GM12865 (cell line): ENCODE results near the gene KRT14.
"Not testable (repeated sequence)": the region's sequence is repeated elsewhere in the genome, so short reads cannot be mapped to it uniquely, and the experiment has no call there.

Source experiments
- DNase-seq: peaks from one replicate; pipeline ENCODE4 v3.0.0; 2010; ENCODE audit warnings: low read depth
- H3K4me3 ChIP-seq: 2 replicates; pipeline ENCODE4 v1.5.1; 2011; ENCODE audit warnings: mild to moderate bottlenecking, low read depth, low read length, control low read depth
- CTCF ChIP-seq: IDR thresholded peaks from 2 replicates; pipeline ENCODE4 v1.5.1; 2011; ENCODE audit warnings: low read length, control low read depth, low read depth, inconsistent platforms; ENCODE audit not compliant: insufficient read depth; ENCODE audit errors: missing control alignments

KRT14 gene

GRCh38 chr17:41544491-41544892 is 42.2 kb downstream of the KRT14 start:
- H3K4me3 ChIP-seq, result no peak overlapping the region
- DNase-seq, result no peak
- TF ChIP-seq CTCF, result no peak

- not testable (repeated sequence) for H3K4me3 ChIP-seq, DNase-seq
Observed at GRCh38 chr17:41542786-41543185, 43.9 kb downstream of the KRT14 start.

- no peak overlapping the region for H3K4me3 ChIP-seq
- TF ChIP-seq CTCF, result no peak
- no peak for DNase-seq
Observed at GRCh38 chr17:41542357-41542756, 44.3 kb downstream of the KRT14 start.

GRCh38 chr17:41540921-41541625 is 45.6 kb downstream of the KRT14 start:
- no peak for DNase-seq
- H3K4me3 ChIP-seq, result no peak overlapping the region
- no peak for TF ChIP-seq CTCF

GRCh38 chr17:41539979-41540701 is 46.6 kb downstream of the KRT14 start:
- TF ChIP-seq CTCF, result no peak
- H3K4me3 ChIP-seq, result no peak overlapping the region
- DNase-seq, result no peak

- no peak for DNase-seq
- TF ChIP-seq CTCF, result no peak
Observed at GRCh38 chr17:41539071-41539492, 47.6 kb downstream of the KRT14 start.

GRCh38 chr17:41538565-41538991 is 48.1 kb downstream of the KRT14 start:
- H3K4me3 ChIP-seq, result no peak overlapping the region
- no peak for TF ChIP-seq CTCF
- DNase-seq, result no peak

More at GRCh38 chr17:41539071-41539492, 47.6 kb downstream of the KRT14 start:
- H3K4me3 ChIP-seq, result no peak overlapping the region
